HEK293T (cell line): ENCODE results near the gene SMIM41.

Source experiments
- BHLHE40 ChIP-seq: fragments of 450-650 bp; IDR thresholded peaks from 2 replicates; pipeline ENCODE4 v1.6.1; 2016; ENCODE audit warnings: mild to moderate bottlenecking, moderate library complexity, borderline replicate concordance
- FOXM1 ChIP-seq: fragments of 450-650 bp; IDR thresholded peaks from 2 replicates; pipeline ENCODE4 v1.6.1; 2017; ENCODE audit warnings: mild to moderate bottlenecking, borderline replicate concordance
- LEF1 ChIP-seq: fragments of 450-650 bp; IDR thresholded peaks from 2 replicates; pipeline ENCODE4 v1.6.1; 2017; ENCODE audit warnings: mild to moderate bottlenecking, borderline replicate concordance
- SP1 ChIP-seq: fragments of 450-650 bp; IDR thresholded peaks from 2 replicates; pipeline ENCODE4 v1.6.1; 2017
- SUZ12 ChIP-seq: fragments of 450-650 bp; IDR thresholded peaks from 2 replicates; pipeline ENCODE4 v1.6.1; 2016; ENCODE audit warnings: mild to moderate bottlenecking
- TF ChIP-seq, protein P1 (sequence below): fragments of 450-650 bp; IDR thresholded peaks from 2 replicates; pipeline ENCODE4 v1.6.1; 2016

- TF ChIP-seq, protein P1, sequence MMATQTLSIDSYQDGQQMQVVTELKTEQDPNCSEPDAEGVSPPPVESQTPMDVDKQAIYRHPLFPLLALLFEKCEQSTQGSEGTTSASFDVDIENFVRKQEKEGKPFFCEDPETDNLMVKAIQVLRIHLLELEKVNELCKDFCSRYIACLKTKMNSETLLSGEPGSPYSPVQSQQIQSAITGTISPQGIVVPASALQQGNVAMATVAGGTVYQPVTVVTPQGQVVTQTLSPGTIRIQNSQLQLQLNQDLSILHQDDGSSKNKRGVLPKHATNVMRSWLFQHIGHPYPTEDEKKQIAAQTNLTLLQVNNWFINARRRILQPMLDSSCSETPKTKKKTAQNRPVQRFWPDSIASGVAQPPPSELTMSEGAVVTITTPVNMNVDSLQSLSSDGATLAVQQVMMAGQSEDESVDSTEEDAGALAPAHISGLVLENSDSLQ = no peak
- TF ChIP-seq LEF1 (no peak), BHLHE40 (no peak), SP1 (no peak), FOXM1 (no peak), SUZ12 (no peak)
Observed at GRCh38 chr12:52141875-52142274, 62.4 kb downstream of the SMIM41 start.
